CD14-positive monocyte (primary cell): Measurements from ENCODE around the gene SLAMF7. TPM values are rescaled to one million over a fixed set of nuclear protein-coding genes. Genes with fewer than 3 reads are reported as not detected.
A peak's percentile ranks its signal among the peaks of the same experiment; 100 is the strongest.

Experiments
- DNase-seq, 3 donors: peaks; one replicate each; pipeline ENCODE4 v3.0.0-alpha.2; 2011 to 2022
- H2AFZ ChIP-seq: 2 replicates; pipeline ENCODE4 v1.6.0; 2012; ENCODE audit warnings: mild to moderate bottlenecking, low read depth, low read length, inconsistent platforms; ENCODE audit not compliant: insufficient read depth, poor library complexity, severe bottlenecking
- H3K27ac ChIP-seq, 2 donors: 1 replicate in 1 of 2; 2 replicates in 1 of 2; pipeline ENCODE4 v1.5.1; 2012 to 2013; ENCODE audit warnings: low read length in 2 of 2, control low read depth in 1 of 2, inconsistent platforms in 1 of 2, low read depth in 1 of 2, mild to moderate bottlenecking in 1 of 2
- H3K27me3 ChIP-seq, 2 donors: one replicate each; pipeline versions ENCODE4 v1.6.0 to v1.6.1; 2011 to 2013; ENCODE audit warnings: low read length in 2 of 2; ENCODE audit not compliant: control insufficient read depth in 2 of 2, insufficient read depth in 2 of 2
- H3K36me3 ChIP-seq, 2 donors: replicated peaks in 1 of 2; 1 replicate in 1 of 2; 2 replicates in 1 of 2; pipeline versions ENCODE4 v1.5.1 to v1.6.1; 2012 to 2013; ENCODE audit warnings: low read length in 2 of 2, control low read depth in 1 of 2, inconsistent platforms in 1 of 2, mild to moderate bottlenecking in 1 of 2; ENCODE audit not compliant: insufficient read depth in 2 of 2, control insufficient read depth in 1 of 2
- H3K4me1 ChIP-seq, 2 donors: 1 replicate in 1 of 2; 2 replicates in 1 of 2; pipeline versions ENCODE4 v1.5.1 to v1.6.1; 2012 to 2013; ENCODE audit warnings: low read length in 2 of 2, control low read depth in 1 of 2, inconsistent platforms in 1 of 2, mild to moderate bottlenecking in 1 of 2, moderate library complexity in 1 of 2; ENCODE audit not compliant: insufficient read depth in 2 of 2, control insufficient read depth in 1 of 2
- H3K4me2 ChIP-seq: replicated peaks from 2 replicates; pipeline ENCODE3; 2012; ENCODE audit warnings: low read length, moderate library complexity, mild to moderate bottlenecking; ENCODE audit not compliant: poor library complexity, severe bottlenecking; ENCODE audit errors: extremely low read depth
- H3K4me3 ChIP-seq, 3 experiments: fragments of 200-600 bp in 1 of 3; sonication (generic) in 1 of 3; replicated peaks in 1 of 3; 1 replicate in 2 of 3; 2 replicates in 1 of 3; pipeline ENCODE4 v1.5.1; 2011 to 2013; ENCODE audit warnings: low read length in 3 of 3, mild to moderate bottlenecking in 3 of 3, control low read depth in 2 of 3, low read depth in 2 of 3, inconsistent platforms in 1 of 3, moderate library complexity in 1 of 3
- H3K79me2 ChIP-seq: 2 replicates; pipeline ENCODE4 v1.6.0; 2012; ENCODE audit warnings: mild to moderate bottlenecking, control low read depth, inconsistent platforms, low read length, moderate library complexity; ENCODE audit not compliant: insufficient read depth
- H3K9ac ChIP-seq: 2 replicates; pipeline ENCODE4 v1.6.0; 2017; ENCODE audit warnings: low read length, mild to moderate bottlenecking; ENCODE audit not compliant: insufficient read depth, poor library complexity, severe bottlenecking
- H3K9me3 ChIP-seq, 2 donors: replicated peaks in 1 of 2; 1 replicate in 1 of 2; 2 replicates in 1 of 2; pipeline versions ENCODE4 v1.5.1 to v1.6.1; 2012 to 2013; ENCODE audit warnings: low read length in 2 of 2, control low read depth in 1 of 2; ENCODE audit not compliant: control insufficient read depth in 1 of 2, insufficient read depth in 1 of 2
- H4K20me1 ChIP-seq: 2 replicates; pipeline ENCODE4 v1.6.0; 2012; ENCODE audit warnings: mild to moderate bottlenecking, low read length, control low read depth, moderate library complexity; ENCODE audit not compliant: insufficient read depth
- H3K27ac Mint-ChIP-seq, 7 donors: one replicate each; pipeline ENCODE4 v1.8.0; 2020; ENCODE audit warnings: mild to moderate bottlenecking in 7 of 7, mixed read lengths in 7 of 7, moderate library complexity in 6 of 7, inconsistent platforms in 2 of 7
- H3K27me3 Mint-ChIP-seq, 3 donors: one replicate each; pipeline ENCODE4 v1.8.0; 2021 to 2022; ENCODE audit warnings: low read depth in 3 of 3, mild to moderate bottlenecking in 3 of 3, mixed read lengths in 3 of 3, moderate library complexity in 3 of 3, inconsistent platforms in 1 of 3
- H3K36me3 Mint-ChIP-seq, 2 donors: one replicate each; pipeline ENCODE4 v1.8.0; 2020; ENCODE audit warnings: mixed read lengths in 2 of 2, inconsistent platforms in 1 of 2, mild to moderate bottlenecking in 1 of 2
- H3K4me1 Mint-ChIP-seq: one replicate; pipeline ENCODE4 v1.8.0; 2020; ENCODE audit warnings: mild to moderate bottlenecking, mixed read lengths
- H3K4me3 Mint-ChIP-seq, 2 donors: one replicate each; pipeline ENCODE4 v1.8.0; 2020; ENCODE audit warnings: mild to moderate bottlenecking in 2 of 2, mixed read lengths in 2 of 2, moderate library complexity in 1 of 2
- H3K9me3 Mint-ChIP-seq, 7 donors: one replicate each; pipeline ENCODE4 v1.8.0; 2020 to 2022; ENCODE audit warnings: mixed read lengths in 7 of 7, mild to moderate bottlenecking in 6 of 7, moderate library complexity in 6 of 7, inconsistent platforms in 2 of 7
- CTCF ChIP-seq: fragments of 200-600 bp; IDR thresholded peaks from one replicate; pipeline ENCODE4 v1.8.0; 2022; ENCODE audit warnings: antibody characterized with exemption, mild to moderate bottlenecking
- WGBS: methylation state at CpG from one replicate; pipeline ENCODE4 v1.1.5; 2013; ENCODE audit warnings: missing lambda C conversion rate; ENCODE audit not compliant: insufficient coverage; 5-methylcytosine and 5-hydroxymethylcytosine counted together
- intact Hi-C, 2 donors: fragments of 100-400 bp; cut with micrococcal nuclease; formaldehyde crosslinking; loops; one replicate each; pipeline versions ENCODE4 v1.15.0 to v1.15.1; 2023
- polyA plus RNA-seq, 3 donors: library from polyadenylated mRNA; depleted of rRNA in 1 of 3; unstranded in 2 of 3; stranded (reverse) in 1 of 3; fragments of 300-500 nt in 2 of 3; fragments of >200 nt in 1 of 3; fragmentation: Illumina TruSeq in 2 of 3; gene quantifications; 1 replicate in 2 of 3; 2 replicates in 1 of 3; pipeline ENCODE4 v1.2.3, GENCODE V29; 2012 to 2021

The SLAMF7 gene
- polyA plus RNA-seq, 3 donors: 15.4 to 16.0 (median 15.8) TPM

GRCh38 chr1:160710517-160711252 lies 28.4 kb upstream of the SLAMF7 start:
- Mint-ChIP-seq H3K4me3 (no peak overlapping the region), H3K9me3 (no peaks in the 10 kb centered on the region), H3K4me1 (peaks cover 22% of the 10 kb centered on the region), H3K27me3 (no peaks in the 10 kb centered on the region), H3K36me3 (peaks cover 0 to 10% of the 10 kb centered on the region in 2 donors), H3K27ac (peak overlapping the region in 3 of 7 donors; percentile 97 to 98 (median 98))
- H3K27me3 ChIP-seq: no peaks in the 10 kb centered on the region
- H3K4me2 ChIP-seq: peak overlapping the region; percentile 94
- no peak overlapping the region for H2AFZ ChIP-seq
- H3K9ac ChIP-seq: peak overlapping the region; percentile 84
- no peaks in the 10 kb centered on the region for H3K36me3 ChIP-seq
- H3K27ac ChIP-seq: peak overlapping the region; percentile 94 to 98
- no peak for DNase-seq
- H3K4me3 ChIP-seq: peak overlapping the region; percentile 70 to 99 (median 94)
- no peak for TF ChIP-seq CTCF
- peaks cover 67% of the 10 kb centered on the region for H3K79me2 ChIP-seq
- 10% methylated on average over 2 of the region's 4 CpGs for WGBS
- H4K20me1 ChIP-seq: peaks cover 19% of the 10 kb centered on the region
- no peaks in the 10 kb centered on the region for H3K9me3 ChIP-seq
- intact Hi-C loops: no loop called here
- H3K4me1 ChIP-seq: peaks cover 65 to 79% of the 10 kb centered on the region in 2 donors

- H3K27ac ChIP-seq: peak overlapping the region; percentile 94 to 98
- H3K4me3 ChIP-seq: peak overlapping the region; percentile 70 to 99 (median 94)
- H3K9me3 ChIP-seq: no peaks in the 10 kb centered on the region
- peaks cover 19% of the 10 kb centered on the region for H4K20me1 ChIP-seq
- H3K27me3 Mint-ChIP-seq: no peaks in the 10 kb centered on the region
- no peak overlapping the region for H3K4me3 Mint-ChIP-seq
- 0% methylated on average over 1 of the region's 2 CpGs for WGBS
- no peaks in the 10 kb centered on the region for H3K36me3 ChIP-seq
- DNase-seq: peak in 1 of 3 donors; percentile 35
- peaks cover 61% of the 10 kb centered on the region for H3K79me2 ChIP-seq
- H3K4me1 ChIP-seq: peaks cover 60 to 73% of the 10 kb centered on the region in 2 donors
- H3K4me1 Mint-ChIP-seq: peaks cover 22% of the 10 kb centered on the region
- H3K36me3 Mint-ChIP-seq: peaks cover 0 to 5% of the 10 kb centered on the region in 2 donors
- H3K9me3 Mint-ChIP-seq: no peaks in the 10 kb centered on the region
- TF ChIP-seq CTCF: no peak
- peak overlapping the region; percentile 84 for H3K9ac ChIP-seq
- H2AFZ ChIP-seq: no peak overlapping the region
- no peaks in the 10 kb centered on the region for H3K27me3 ChIP-seq
- H3K27ac Mint-ChIP-seq: peak overlapping the region in 3 of 7 donors; percentile 97 to 98 (median 98)
- H3K4me2 ChIP-seq: peak overlapping the region; percentile 94
- intact Hi-C loops: no loop called here
Observed at GRCh38 chr1:160711276-160711601, 27.8 kb upstream of the SLAMF7 start.
